Measurements from ENCODE around the gene TCF7L1.

TCF7L1 gene

GRCh38 chr2:85356186-85356585, 223.0 kb downstream of the TCF7L1 start:
- no peak for DNase-seq

- no peak for DNase-seq
Observed at GRCh38 chr2:85357736-85358135, 224.5 kb downstream of the TCF7L1 start.
